ENCODE results near the gene AK4.

Gene AK4

GRCh38 chr1:65258106-65258505 lies 110.1 kb downstream of the AK4 start:
- DNase-seq: peak; percentile 34
- in situ Hi-C loops (cut with MboI; ENCODE audit: low pct_unique_long_range_greater_than_20kb, low sequenced_read_pairs): no loop called here

DNA sequence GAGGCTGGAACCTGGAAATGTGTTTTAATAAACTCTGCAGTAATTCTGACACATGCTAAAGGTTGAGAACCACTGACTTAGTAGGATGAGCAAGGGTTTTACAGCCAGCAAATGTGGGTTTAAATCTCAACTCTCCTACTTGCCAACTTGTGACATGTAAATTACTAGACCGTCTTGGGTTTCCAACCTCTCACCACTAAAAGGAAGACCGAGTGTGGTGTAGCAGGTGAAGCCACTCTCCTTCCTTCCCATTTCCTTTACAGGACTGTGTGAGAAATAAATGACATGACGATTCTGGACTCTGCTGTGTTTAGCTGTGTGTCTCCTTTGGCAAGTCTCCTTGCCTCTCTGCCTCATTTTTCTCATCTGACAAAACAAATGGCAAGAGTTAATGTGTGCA lies 111.8 kb downstream of the AK4 start:
- DNase-seq: no peak
- in situ Hi-C loops (cut with MboI; ENCODE audit: low pct_unique_long_range_greater_than_20kb, low sequenced_read_pairs): no loop called here

GRCh38 chr1:65260851-65261473 lies 113.0 kb downstream of the AK4 start:
- DNase-seq: no peak
- in situ Hi-C loops (cut with MboI; ENCODE audit: low pct_unique_long_range_greater_than_20kb, low sequenced_read_pairs): no loop called here

DNA sequence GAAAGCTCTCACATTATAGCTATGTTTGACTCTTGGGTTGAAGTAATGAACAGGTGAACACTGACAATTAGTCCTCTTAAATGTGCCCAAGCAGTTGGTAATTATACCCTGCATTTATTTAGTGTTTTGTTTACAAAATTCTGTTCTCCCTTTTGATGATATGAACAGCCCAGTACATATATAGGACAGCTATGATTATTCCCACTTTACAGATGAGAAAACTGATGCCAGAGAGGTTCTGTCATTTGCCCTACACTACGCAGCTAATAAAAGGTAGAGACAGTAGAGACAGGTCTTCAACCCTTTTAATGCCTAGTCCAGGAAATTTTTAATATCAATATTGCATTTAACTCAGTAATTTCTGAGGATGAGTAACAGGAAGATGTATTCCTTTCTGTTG lies 115.3 kb downstream of the AK4 start:
- in situ Hi-C loops (cut with MboI; ENCODE audit: low pct_unique_long_range_greater_than_20kb, low sequenced_read_pairs): no loop called here
- no peak for DNase-seq

DNA sequence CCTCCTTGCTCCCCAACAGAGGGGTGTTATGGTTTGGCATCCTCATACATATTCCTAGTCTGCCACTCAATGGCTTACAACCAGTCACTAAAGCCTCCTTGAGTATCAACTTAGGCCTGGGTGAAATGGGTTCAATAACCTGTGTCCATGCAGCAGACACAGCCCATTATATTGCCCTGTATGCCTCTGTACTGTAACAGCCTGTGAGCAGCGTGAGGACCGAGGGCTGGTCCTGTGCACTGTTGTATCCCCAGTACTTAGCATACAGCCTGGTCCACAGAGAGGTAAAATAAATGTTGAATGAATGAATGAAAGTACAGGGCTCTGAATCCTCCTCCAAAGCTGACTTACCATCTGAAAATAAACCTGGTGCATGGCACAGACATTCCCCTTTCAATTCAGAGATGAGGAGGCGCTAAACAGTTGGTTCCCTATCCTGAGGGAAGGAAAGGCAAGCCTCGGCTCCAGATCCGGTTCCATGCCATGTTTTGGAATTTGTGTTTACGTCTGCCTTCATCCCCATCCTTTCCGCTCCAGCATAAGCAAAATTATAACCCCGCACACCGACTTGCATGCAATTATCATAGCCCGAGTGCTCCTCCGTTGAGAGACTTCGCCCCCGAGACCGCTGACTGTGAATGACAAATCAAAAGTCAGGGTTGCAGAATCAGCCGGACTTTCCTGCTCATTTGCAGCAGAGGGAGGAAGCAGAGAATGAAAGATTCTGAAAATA lies 116.4 kb downstream of the AK4 start:
- in situ Hi-C loops (cut with MboI; ENCODE audit: low pct_unique_long_range_greater_than_20kb, low sequenced_read_pairs): no loop called here
- no peak for DNase-seq

GRCh38 chr1:65265296-65265650 lies 117.3 kb downstream of the AK4 start:
- no peak for DNase-seq

DNA sequence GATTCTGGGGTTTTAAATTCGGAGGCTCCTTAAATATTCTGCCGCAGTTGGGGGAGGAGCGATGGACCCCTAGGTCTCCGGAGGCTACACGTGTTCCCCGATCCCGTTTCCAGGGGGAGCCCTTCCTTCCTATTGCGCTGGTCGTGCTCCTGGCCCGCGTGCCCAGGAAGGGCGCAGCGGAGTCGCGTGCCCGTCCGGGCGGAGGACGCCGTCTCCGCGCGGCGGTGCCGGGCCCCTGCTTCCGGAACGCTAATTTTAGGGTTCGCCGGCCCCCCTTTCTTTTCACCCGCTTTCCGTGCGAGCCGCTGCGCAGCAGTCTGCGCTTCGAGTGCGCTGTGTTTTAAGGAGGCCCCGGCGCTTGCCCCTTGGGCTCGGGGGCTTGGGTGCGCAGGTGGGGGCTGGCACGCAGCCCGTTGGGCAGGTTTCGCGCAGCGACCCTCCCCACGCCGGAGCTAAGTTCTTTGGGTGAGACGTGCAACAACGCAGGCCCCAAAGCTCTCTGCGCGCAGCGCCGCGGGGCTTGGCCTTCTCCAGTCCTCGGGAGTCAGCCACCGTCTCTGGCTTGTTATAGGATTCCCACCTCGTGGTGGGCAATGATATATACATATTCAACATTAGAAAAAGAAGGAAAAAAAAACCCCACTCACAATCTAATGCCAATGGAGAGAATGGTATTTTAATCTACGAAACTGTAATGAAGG lies 117.8 kb downstream of the AK4 start:
- in situ Hi-C loops (cut with MboI; ENCODE audit: low pct_unique_long_range_greater_than_20kb, low sequenced_read_pairs): no loop called here

More at GRCh38 chr1:65265296-65265650, 117.3 kb downstream of the AK4 start:
- in situ Hi-C loops (cut with MboI; ENCODE audit: low pct_unique_long_range_greater_than_20kb, low sequenced_read_pairs): no loop called here

GRCh38 chr1:65266476-65266875 lies 118.5 kb downstream of the AK4 start:
- no peak for DNase-seq
- in situ Hi-C loops (cut with MboI; ENCODE audit: low pct_unique_long_range_greater_than_20kb, low sequenced_read_pairs): no loop called here

More for the DNA sequence above, 117.8 kb downstream of the AK4 start:
- peak; percentile 21 for DNase-seq

DNA sequence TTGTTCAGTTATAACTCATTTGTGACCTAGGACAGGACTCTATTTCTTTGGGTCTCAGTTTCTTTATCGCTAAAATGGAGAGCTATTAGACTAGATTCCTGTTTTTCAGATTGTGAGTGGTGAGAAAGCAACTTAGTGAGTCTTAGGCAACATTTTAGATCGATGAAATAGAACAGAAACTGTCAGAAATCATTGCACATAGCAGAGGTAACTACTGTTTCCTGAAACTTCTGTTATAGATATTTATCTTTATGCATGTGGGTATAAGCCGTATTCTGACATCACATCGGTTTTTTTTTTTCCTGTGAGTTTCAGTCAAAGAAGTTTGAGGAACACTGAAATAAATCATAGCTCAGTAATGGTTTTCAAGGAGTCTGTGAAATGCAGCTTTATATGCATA lies 119.3 kb downstream of the AK4 start:
- no peak for DNase-seq
- in situ Hi-C loops (cut with MboI; ENCODE audit: low pct_unique_long_range_greater_than_20kb, low sequenced_read_pairs): no loop called here

DNA sequence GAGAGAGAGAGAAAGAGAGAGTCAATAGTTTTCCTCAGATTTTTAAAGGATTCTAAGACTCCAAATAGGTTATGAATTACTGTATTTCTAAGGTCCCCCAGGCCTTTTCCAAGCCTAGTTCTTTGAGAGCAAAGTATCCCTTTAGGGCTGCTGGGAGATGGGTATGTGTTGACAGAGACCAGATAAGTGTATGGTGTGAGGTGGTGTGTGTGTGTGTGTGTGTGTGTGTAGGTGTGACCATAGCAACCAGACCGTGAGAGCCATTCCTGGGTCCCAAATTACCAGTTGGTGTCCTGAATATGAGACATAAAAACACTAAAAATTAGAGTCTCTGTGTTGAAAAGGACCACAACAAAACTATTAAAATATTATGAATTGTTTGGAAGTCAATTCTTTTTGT lies 119.7 kb downstream of the AK4 start:
- no peak for DNase-seq
- in situ Hi-C loops (cut with MboI; ENCODE audit: low pct_unique_long_range_greater_than_20kb, low sequenced_read_pairs): no loop called here

- in situ Hi-C loops (cut with MboI; ENCODE audit: low pct_unique_long_range_greater_than_20kb, low sequenced_read_pairs): no loop called here
- no peak for DNase-seq
Observed at GRCh38 chr1:65269612-65270011, 121.6 kb downstream of the AK4 start.

DNA sequence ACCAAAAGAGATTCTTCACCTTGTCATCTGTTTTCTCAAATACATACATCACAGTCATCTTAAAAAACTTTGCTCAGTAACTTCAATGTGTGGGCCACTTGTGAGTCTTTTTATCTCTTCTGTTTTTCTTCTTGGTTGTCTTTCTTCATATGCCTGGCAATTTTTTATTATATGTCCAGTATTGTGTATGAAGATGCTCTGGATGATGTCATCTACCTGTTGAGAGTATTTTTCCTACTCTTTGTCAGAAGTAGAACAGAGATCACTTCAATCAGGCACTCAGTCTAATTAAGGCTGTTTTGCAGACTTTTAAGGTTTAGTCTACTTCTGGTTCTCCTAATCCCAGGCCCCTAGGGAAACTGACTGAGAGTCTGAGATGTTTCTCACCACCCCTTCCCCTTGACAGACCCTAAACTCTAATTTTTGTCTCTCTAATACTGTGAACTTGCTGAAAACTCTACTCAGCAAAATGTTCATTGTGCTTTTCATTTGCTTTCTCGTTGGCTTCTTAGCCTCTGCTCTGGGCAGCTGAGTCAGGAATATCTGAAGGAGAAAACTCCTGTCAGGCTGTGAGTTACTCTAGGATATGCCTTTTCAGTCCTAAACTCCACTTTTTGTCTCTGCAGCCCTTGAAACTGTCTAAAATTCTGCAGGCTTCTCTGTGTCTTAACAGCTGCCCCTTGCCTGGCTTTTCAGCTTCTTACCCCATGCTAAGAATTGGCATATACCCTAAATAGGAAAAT lies 128.4 kb downstream of the AK4 start:
- DNase-seq: no peak

GRCh38 chr1:65277605-65278347 lies 129.8 kb downstream of the AK4 start:
- no peak for DNase-seq

More for the DNA sequence above, 128.4 kb downstream of the AK4 start:
- in situ Hi-C loops (cut with MboI; ENCODE audit: low pct_unique_long_range_greater_than_20kb, low sequenced_read_pairs): no loop called here

GRCh38 chr1:65278376-65279069 lies 130.5 kb downstream of the AK4 start:
- no peak for DNase-seq
- in situ Hi-C loops (cut with MboI; ENCODE audit: low pct_unique_long_range_greater_than_20kb, low sequenced_read_pairs): no loop called here

More at GRCh38 chr1:65277605-65278347, 129.8 kb downstream of the AK4 start:
- in situ Hi-C loops (cut with MboI; ENCODE audit: low pct_unique_long_range_greater_than_20kb, low sequenced_read_pairs): no loop called here

GRCh38 chr1:65279070-65279779 lies 131.2 kb downstream of the AK4 start:
- no peak for DNase-seq
- in situ Hi-C loops (cut with MboI; ENCODE audit: low pct_unique_long_range_greater_than_20kb, low sequenced_read_pairs): no loop called here
